Measurements from ENCODE around the gene GPR35.

Gene GPR35, protein sequence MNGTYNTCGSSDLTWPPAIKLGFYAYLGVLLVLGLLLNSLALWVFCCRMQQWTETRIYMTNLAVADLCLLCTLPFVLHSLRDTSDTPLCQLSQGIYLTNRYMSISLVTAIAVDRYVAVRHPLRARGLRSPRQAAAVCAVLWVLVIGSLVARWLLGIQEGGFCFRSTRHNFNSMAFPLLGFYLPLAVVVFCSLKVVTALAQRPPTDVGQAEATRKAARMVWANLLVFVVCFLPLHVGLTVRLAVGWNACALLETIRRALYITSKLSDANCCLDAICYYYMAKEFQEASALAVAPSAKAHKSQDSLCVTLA

DNA sequence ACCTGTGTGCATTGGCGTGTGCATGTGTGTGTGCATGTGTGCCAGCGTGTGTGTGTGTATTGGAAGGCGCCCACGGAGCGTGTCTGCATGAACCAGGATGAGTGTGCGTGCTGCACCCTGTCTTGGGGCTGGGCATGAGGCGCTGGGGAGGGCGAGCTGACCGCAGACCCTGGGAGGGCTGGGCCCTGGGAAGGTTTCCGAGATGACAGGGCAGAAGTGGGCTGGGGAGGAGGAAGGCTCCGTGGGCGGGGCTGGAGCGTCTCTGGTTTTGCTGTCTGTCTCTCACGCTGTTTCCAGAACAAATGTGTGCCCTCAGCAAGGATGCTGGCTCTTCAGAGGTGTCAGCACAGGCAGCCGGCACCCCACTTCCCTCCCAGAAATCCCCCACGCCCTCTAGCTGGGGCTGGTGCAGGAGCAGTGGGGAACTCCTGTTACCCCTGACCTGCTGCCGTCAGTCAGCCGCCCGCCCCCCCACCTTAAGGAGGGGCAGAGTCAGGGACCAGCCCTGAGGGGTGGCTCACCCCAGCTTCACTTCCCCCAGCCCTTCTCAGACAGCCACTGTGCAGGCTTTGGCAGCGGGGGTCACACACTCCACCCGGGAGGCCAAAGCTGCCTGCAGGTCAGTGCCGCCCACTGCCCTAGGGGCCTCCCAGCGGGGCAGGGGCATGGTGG lies at the start of gene GPR35:
Gene GPR35, plus strand, starts transcription at position 531 of the 672 bp plus-strand sequence. CDS start 4,473 bp downstream, outside the sequence.
- peak; percentile 91 for DNase-seq

DNA sequence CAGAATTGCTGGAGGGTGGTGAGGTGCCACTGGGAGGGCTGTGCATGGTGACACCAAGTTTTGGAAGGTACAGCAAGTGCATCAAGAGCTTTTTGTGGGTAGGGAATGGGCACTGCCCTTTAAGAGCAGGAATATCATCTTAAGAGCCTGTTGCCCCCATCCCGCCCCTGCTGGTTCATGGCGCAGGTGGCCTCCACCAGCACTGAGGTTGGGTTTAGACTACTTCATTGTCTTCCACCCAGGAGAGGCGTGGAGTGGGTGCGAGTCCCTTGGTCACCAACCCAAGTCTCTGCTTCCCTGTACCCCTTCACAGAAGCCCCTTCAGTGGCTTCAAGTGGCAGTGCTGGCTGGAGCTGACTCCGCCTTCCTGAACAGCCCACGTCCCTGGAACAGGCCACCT lies 49.2 kb upstream of the GPR35 start:
- DNase-seq, result no peak

DNA sequence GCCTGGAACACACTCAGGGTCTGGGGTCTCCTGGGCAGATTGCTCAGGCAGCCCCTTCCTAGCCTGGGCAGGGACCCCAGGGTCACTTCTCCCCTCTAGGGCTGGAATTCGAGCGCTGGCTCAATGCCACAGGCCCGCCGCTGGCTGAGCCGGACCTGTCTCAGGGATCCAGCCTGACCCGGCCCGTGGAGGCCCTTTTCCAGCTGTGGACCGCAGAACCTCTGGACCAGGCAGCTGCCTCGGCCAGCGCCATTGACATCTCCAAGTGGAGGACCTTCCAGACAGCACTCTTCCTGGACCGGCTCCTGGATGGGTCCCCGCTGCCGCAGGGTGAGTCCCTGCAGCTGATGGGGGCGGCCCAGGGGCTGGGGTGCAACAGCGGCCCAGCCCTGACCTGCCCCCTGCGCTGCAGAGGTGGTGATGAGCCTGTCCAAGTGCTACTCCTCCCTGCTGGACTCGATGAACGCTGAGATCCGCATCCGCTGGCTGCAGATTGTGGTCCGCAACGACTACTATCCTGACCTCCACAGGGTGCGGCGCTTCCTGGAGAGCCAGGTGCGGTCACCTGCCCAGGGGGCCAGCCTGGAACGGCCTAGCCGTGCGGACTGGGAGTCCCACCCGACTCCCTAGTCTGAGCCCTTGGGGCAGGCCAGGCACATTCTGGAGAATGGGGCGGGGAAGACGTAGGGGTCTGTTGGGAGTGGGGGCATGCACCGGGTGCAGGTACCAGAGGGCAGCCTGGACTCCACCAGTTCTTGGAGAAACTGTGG lies 48.7 kb upstream of the GPR35 start:
- no peak for DNase-seq

DNA sequence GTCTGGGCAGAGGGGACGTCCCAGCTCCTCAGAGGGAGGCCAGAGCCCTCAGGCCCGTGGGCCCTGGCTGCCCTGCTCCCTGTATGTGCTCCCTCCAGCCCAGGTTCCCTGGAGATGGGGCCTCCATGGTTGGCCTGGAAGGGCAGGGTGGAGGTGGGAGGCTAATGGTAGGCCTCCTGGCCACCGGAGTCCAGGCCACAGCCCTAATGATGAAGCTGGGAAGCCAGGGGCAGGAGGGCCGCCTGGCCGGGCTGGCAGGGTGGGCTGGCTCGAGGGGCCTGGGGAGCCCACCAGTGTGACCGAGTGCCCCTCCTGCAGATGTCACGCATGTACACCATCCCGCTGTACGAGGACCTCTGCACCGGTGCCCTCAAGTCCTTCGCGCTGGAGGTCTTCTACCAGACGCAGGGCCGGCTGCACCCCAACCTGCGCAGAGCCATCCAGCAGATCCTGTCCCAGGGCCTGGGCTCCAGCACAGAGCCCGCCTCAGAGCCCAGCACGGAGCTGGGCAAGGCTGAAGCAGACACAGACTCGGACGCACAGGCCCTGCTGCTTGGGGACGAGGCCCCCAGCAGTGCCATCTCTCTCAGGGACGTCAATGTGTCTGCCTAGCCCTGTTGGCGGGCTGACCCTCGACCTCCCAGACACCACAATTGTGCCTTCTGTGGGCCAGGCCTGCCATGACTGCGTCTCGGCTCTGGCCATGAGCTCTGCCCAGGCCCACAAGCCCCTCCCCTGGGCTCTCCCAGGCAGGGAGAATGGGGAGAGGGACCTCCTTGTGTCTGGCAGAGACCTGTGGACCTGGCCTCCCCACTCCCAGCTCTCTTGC lies 47.8 kb upstream of the GPR35 start:
- no peak for DNase-seq

DNA sequence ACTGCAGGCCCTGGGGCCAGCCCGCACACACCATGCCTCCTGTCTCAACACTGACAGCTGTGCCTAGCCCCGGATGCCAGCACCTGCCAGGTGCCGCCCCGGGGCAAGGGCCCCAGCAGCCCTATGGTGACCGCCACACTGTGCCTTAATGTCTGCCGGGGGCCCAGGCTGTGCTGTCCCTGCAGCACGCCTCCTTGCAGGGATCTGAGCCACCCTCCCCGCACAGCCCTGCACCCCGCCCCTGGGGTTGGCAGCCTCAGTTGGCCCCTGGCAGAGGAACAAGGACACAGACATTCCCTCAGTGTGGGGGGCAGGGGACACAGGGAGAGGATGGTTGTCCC lies 47.2 kb upstream of the GPR35 start:
- no peak for DNase-seq

DNA sequence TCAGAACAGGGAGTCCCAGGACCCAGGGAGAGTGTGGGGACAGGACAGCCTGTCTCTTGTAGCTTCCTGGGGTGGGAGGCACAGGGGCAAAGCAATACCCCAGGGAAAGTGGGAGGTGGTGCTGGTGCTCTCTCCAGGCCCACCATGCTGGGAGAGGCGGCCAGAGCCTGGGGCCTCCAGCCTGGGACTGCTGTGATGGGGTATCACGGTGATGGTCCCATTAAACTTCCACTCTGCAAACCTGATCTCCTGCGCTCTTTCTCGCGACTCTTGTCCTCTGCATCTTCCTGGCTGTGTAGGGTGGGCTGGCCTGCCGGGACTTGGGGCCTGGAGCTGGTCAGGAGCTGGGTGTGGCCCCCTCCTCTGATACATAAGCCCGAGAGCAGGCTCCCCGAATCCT lies 46.8 kb upstream of the GPR35 start:
- DNase-seq, result no peak

DNA sequence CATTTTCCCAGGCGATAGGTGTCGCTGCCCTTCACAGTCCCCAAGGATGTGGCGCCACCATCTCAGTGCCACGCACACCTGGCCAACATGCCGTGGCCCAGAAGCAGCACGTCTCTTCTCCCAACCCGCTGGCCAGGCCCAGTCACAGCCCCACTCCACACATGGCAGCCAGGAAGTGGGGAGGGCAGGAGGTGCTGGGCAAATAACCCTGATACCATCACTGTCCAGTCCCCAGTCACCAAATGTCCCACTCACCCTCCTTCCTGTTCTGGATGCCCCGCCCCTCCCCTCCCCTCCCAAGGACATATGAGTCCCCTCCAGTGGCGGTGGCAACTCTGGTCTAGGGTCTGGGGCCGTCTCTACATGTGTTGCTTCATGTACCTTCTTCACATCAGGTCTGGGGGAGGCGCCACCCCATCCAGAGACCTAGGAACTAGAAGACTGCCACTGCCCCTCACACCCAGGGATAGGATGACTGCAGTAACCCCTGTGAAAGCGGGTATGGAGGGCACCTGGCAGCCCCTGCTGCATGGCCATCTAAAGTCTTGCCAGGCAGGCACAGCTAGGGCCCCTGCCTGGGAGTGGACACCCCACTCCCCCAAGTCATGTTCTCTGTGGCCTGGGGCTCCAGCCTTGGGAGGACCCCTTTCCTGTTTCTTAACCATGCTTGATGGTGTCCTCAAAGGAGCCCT lies 46.1 kb upstream of the GPR35 start:
- no peak for DNase-seq

DNA sequence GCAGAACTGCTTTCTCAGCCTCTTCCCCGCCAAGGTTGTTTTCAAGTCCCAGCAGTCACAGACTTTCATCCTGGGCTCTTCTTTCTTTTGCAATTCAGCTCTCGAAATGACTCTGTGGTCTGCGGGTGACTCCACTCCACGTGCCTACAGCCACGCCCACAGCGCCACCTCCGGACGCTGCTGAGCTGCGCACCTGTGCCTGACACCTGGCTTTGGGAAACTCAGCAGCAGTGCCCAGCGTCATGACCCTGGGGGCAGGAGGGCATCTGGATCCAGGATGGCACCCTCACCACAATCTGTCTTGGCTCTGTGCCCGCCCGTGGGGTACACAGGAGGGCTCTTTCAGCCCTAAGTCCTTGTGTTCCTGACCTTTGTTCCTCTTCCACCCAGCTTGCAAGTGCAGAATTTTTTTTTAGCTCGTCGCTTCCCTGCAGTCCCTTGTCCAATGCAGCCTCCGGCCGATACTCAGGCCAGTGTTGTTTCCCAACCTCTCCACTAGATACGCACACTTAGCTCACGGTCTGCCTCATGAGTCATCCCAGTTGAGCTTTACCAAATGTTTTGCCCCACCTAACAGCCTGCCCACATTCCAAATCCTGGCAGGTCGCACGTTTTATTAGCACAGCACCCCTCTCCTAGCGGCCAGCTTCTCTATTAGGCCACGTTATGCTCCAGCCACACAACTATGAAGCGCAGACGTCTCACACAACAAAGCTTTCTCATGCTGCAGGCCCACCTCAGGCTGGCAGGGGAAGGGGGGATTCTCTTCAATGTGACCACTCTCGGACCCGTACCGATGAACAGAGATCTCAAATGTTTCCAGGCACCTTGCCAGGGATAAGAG lies 45.3 kb upstream of the GPR35 start:
- DNase-seq, result peak; percentile 93

DNA sequence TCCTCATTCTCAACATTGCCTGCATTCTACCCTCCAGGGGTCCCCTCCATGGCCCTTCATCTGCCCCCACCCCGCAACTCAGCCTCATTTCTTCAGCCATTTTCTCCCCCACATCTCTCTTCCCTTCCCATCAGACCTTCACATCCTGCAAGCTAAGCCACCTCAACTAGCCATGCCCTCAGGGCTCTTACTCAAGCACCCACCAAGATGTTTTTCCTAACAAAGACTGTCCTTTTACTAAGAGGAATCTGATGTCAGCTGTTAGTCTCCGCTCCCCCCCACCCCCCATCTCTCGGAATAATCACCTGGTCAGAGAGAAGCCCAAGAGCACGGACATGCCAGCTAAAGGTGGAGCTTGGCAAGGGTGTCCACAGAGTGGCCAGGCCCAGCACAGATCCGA lies 43.5 kb upstream of the GPR35 start:
- no peak for DNase-seq

DNA sequence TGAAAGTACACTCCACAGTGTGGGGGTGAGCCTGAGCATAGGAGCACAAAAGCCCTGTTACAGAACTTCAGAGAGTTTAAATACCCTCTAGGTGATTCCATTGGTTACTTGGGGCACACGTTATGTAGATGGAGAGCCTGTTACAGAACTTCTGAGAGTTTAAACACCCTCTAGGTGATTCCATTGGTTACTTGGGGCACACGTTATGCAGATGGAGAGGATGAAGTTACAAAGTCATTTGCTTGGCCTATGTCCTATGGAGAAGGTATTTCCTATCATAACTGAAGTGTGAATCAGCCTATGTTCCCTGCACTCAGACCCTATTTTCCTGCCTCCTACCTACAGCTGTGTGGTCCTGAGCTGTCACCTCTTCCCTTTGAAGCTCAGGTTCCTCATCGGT lies 42.5 kb upstream of the GPR35 start:
- no peak for DNase-seq

DNA sequence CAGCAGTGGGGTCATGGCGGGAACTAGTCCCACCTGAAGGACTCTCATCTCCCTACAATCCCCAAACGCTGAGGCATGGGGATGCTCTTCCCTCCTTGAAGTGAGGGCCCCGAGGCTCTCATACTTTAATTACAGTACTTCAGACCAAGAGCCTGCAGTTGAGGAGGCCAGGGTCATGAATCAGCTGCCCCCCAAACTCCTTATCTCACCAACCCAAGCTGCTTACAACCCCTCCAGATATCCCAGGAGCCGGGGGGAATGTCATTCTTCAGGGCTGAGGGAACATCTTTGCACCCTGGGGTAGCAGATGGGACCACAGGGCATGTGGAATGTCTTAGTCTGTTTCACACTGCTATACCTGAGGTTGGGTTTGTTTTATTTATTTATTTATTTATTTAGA lies 41.5 kb upstream of the GPR35 start:
- DNase-seq, result no peak

DNA sequence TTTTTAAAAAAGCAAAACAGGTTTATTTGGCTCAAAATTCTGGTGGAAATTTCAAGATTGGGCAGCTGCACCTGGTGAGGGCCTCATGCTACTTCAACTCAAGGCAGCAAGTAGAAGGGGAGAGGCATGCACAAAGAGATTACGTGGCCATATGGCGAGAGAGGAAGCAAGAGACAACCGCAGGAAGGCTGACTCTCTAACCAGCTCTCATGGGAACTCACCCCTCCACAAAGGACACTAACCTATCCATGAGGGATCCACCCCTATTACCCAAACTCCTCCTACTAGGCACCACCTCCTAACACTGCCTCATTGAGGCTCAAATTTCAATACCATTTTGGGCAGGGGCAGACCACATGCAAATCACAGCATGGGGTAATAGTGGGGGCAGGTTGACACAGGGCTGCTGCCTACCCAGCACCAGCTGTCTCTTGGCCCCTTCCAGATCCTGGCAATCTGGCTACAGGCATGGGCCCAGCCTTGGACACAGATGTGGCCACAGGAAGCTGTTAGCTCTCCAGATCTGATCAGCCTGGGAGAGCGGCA lies 40.7 kb upstream of the GPR35 start:
- no peak for DNase-seq

DNA sequence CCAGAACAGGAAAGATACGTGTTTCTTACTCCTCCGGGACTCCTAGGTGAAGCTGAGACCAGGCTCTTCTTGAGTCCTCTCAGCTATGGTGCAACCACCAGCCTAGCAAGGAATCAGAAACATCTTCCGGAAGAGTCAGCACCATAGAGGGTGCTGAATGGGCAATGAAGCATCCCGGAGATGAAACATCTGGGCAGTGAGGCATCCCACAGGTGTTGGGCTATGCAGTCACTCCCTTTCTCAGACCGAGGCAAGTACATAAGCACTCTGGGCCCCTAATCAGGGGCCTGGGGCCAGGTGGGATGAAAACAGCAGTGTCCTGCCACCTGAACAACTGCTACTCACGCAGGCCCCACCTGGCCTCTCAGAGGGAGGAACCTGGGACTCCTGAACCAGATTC lies 40.2 kb upstream of the GPR35 start:
- no peak for DNase-seq

DNA sequence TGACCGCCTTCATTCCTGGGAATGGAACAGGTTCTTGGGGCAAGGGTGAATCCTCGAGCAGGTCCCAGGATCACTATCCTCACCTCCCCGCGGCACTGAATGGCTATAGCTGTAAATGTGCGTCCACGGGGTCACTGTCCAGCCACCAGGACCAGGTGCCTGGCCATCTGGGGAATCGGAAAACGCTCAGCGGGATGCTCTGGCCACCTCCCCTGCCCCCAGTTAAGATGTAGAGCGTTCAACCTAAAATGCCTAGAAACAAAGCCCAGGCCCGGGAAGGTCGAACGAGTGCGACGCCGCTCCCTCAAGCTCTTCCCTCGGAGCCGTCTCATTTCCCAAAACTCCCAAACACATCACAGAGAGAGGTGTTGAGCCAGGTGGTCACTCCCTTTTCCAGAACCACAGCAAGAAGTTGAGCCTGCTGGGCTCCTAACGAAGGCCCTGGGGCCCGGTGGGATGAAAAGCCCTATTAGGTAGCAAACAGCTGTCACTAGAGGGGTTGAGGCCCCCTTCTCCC lies 39.5 kb upstream of the GPR35 start:
- DNase-seq, result no peak

DNA sequence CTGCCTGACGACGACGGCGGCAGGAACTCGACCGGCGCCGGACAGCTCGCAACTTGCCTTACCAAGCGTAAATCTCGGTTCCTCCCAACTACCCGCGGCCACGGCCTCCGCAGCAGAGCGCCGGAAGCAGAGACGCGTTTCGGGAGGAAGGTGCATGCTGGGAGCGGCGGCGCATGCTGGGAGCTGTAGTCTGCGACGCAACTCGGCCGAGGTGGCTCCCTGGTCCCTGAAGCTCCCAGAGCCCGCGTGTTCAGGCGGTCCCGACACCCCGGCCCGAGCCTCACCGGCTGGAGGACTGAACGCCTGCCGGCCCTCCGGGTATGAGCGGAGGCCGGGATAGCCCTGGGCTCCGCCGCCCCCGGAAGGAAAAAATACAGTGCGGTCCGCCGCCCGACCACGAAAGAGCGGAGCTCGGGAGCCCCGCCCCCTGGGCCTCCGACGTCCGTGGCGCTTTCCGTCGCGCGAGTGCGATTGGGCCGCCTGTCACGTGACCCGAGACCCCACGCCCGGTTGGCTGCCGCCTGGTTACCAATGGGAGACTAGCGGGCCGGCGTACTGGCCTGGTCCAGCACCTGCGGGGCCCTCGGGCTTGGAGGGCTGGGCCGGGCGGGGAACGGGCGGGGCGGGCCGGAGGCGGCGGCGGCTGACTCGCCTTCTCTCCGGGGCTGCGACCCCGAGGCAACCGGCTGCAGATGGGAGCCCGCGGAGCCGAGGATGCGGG lies 38.9 kb upstream of the GPR35 start, which contains the start of gene CAPN10:
Gene CAPN10, plus strand, starts transcription at position 537 of the 721 bp plus-strand sequence. Its CDS starts 178 bp downstream, at position 715.
- DNase-seq, result peak; percentile 99

DNA sequence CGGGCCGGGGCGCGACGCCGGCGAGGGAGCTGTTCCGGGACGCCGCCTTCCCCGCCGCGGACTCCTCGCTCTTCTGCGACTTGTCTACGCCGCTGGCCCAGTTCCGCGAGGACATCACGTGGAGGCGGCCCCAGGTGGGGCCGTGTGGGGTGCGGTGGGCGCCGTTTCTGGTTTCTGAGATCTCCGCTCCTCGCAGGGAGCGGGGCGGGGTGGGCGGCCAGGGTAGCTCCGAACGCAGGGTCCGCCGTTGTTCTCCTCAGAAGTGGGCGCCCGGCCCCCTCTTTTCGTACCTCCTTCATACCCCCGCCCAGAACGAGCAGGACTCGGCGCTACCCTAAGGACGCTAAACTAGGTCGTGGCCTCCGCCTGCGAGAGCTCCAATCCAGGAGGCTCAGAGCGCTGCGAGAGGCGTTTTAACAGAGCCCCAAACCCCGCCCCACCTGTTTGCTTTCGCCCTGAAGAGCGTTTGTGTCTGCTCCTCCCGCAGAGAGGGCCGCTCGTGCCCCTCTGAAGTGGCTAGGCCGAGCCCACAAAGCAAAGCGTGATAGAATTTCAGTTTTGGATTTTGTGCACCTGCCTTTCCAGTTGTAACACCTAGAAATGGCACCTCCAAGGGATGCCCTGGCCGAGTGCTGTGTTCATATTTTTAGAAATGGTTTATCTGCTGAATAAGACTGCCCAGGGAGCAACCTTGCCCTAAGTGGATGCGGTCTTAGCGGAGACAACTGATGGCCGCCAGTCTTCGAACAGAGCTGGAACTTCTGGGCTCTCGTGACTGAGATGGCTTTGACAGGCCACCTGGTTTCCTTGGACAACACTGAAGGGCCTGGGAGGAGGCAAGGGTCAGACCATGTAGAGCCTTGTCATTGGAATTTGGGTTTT lies 38.1 kb upstream of the GPR35 start:
- DNase-seq, result peak; percentile 86

DNA sequence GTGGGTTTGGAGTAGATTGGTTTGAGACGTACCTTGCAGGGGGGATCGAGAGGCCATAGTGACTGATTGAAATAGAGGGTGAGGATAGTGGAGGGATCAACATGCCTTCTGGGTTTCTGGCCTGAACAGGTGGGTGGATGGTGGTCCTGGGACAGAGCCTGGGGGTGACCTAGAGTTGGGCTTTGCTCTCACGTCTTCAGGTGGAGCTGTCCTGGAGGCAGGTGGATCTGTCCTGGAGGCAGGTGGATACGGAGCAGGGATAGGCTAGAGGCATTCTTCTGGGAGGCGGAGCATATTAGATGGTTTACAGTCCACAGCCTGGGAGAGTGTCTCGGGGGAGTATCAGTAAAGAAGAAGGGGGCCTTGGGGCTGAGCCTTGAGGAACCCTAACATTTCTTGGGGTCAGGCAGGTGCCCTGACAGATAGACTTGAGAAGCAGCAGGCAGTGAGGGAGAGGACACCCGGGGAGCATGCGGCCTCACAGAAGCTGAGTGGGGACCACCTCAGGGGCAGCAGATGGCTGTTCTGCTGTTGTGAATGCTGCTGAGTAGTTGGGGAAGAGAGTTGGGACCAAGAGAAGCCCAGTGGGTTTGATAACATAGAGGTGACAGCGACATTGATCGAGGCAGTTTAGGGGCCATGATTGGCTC lies 37.1 kb upstream of the GPR35 start:
- DNase-seq, result no peak

DNA sequence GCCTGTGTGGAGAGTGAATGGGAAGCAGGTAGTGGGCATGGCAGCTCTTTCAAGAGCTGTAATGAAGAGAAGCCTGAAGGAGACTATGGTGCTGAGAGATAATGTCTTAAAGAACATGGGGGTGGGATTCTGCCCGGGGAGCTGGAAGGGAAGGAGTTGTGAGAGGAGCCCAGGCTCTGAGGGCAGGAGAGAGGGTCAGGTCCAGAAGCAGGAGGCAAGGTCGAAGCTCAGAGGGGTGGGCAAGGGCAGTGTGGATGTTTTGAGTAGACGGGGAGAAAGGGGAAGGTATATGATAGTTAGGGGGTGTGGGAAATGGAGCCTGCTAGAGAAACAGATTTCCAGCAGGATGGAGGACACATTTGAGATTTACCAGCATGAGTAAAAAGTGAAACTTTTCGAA lies 36.6 kb upstream of the GPR35 start:
- DNase-seq, result no peak

DNA sequence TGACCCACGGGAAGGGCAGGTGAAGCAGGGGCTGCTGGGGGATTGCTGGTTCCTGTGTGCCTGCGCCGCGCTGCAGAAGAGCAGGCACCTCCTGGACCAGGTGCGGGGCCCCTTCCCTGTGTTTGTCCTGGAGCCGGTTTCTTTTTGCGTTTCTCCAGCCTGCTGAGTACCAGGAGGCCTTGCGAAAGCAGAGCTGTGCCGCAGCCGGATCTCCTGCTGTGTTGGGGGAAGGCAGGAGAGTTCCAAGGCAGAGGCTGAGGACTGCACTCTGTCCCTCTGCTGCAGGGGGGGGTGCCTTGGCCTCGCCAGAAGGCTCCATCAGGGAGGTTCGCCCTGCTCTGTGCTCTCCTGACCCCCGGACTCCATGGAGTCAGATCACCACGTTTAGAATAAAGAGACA lies 35.9 kb upstream of the GPR35 start:
- DNase-seq, result no peak
